Left ventricle myocardium inferior (tissue), 1 donor: Measurements from ENCODE around the gene ACSS1. TPM values are rescaled to one million over a fixed set of nuclear protein-coding genes. Genes with fewer than 3 reads are reported as not detected.

Source experiments
- DNase-seq: peaks from one replicate; pipeline ENCODE4 v3.0.0-alpha.2; 2020
- H3K27ac ChIP-seq: fragments of 200-600 bp; replicated peaks from 2 replicates; pipeline ENCODE4 v1.8.0; 2021
- H3K27me3 ChIP-seq: fragments of 200-600 bp; 2 replicates; pipeline ENCODE4 v1.8.0; 2021; ENCODE audit warnings: low read depth
- H3K36me3 ChIP-seq: fragments of 200-600 bp; 2 replicates; pipeline ENCODE4 v1.8.0; 2021
- H3K4me1 ChIP-seq: fragments of 200-600 bp; 2 replicates; pipeline ENCODE4 v1.8.0; 2021
- H3K4me3 ChIP-seq: fragments of 200-600 bp; 2 replicates; pipeline ENCODE4 v1.8.0; 2021; ENCODE audit warnings: mild to moderate bottlenecking, moderate library complexity
- H3K9me3 ChIP-seq: fragments of 200-600 bp; replicated peaks from 2 replicates; pipeline ENCODE4 v1.8.0; 2021
- intact Hi-C: fragments of 100-400 bp; cut with micrococcal nuclease; formaldehyde crosslinking; loops from one replicate; pipeline ENCODE4 v1.11.0; 2022
- total RNA-seq: library from RNA; stranded (reverse); fragmentation: NEBNext Ultra II Directional; extraction: Animal tissue kit (Norgen Biotek cat#: 25700); gene quantifications from one replicate; pipeline ENCODE4 v1.2.1, GENCODE V29; 2021
- TF ChIP-seq, protein P1 (sequence below): fragments of 200-600 bp; IDR thresholded peaks from 2 replicates; pipeline ENCODE4 v1.8.0; 2021; ENCODE audit warnings: antibody characterized with exemption, mild to moderate bottlenecking, borderline replicate concordance
- donor health status: DM: no; HTN: yes; CAD: no; lungs with severe emphysema.

ACSS1 gene
- total RNA-seq, 1 donor from 2014 or later = 159 TPM

DNA sequence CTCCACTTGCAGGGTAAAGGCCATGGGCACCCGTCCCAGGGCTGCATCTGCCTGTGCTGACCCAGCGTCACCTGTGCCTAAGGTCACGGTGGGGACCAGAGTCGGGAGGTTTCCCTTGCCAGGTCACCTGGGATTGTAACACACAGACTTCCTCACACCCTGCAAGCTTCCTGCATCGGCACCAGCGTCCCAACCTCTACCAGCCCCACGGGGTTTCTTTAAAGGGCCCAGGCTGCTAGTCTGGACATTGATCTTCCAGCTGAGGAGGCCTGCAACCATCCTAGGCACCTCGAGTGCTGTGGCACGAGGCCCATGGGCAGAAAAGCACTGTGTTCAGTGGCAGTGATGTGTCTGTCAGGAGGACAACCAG lies 12.6 kb downstream of the ACSS1 start:
- Histone ChIP-seq H3K9me3 (no peaks in the 10 kb centered on the region), H3K27me3 (no peaks in the 10 kb centered on the region), H3K4me1 (peaks cover 98% of the 10 kb centered on the region), H3K27ac (peak overlapping the region; percentile 98), H3K4me3 (peak overlapping the region; percentile 8), H3K36me3 (peaks cover 21% of the 10 kb centered on the region)
- intact Hi-C loops = no loop called here
- TF ChIP-seq, protein P1, sequence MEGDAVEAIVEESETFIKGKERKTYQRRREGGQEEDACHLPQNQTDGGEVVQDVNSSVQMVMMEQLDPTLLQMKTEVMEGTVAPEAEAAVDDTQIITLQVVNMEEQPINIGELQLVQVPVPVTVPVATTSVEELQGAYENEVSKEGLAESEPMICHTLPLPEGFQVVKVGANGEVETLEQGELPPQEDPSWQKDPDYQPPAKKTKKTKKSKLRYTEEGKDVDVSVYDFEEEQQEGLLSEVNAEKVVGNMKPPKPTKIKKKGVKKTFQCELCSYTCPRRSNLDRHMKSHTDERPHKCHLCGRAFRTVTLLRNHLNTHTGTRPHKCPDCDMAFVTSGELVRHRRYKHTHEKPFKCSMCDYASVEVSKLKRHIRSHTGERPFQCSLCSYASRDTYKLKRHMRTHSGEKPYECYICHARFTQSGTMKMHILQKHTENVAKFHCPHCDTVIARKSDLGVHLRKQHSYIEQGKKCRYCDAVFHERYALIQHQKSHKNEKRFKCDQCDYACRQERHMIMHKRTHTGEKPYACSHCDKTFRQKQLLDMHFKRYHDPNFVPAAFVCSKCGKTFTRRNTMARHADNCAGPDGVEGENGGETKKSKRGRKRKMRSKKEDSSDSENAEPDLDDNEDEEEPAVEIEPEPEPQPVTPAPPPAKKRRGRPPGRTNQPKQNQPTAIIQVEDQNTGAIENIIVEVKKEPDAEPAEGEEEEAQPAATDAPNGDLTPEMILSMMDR = no peak
- DNase-seq = no peak

DNA sequence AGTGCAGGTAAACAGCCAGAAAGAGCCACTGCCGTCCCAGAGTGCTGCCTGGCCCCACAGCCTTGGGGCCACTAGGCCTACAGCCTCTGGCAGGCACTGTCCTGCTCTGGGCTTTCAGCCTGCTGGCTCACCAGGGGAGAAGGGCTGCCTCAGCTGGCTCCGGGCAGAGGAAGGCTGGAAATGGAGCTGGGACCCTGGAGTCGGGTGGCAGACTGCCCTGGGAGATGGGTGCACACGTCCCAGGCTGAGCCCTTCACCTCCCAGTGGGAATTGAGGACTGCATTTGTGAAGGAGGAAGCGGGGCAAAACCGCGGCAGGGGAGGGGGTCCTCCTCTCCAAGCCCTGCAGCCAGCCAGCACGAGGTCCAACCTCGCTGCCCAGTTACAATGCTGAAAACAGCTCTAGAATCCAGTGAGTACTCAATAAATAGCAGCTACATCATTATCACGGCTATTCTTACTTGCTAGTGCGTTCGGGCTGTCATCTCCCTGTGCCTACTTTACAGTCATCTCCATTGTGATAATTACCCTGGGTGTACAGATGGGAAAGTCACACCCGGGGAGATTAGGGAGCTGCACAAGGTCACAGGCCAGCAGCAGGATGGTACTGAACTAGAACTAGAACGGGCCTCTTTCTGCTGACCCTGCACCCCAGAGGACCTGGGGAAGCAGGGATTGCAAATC lies 13.1 kb downstream of the ACSS1 start:
- no peak for DNase-seq
- intact Hi-C loops = no loop called here
- no peaks in the 10 kb centered on the region for H3K9me3 ChIP-seq
- peak overlapping the region; percentile 98 for H3K27ac ChIP-seq
- H3K4me1 ChIP-seq = peaks cover 98% of the 10 kb centered on the region
- peak overlapping the region; percentile 8 for H3K4me3 ChIP-seq
- H3K27me3 ChIP-seq = no peaks in the 10 kb centered on the region
- peaks cover 21% of the 10 kb centered on the region for H3K36me3 ChIP-seq
- TF ChIP-seq, protein P1 = no peak

DNA sequence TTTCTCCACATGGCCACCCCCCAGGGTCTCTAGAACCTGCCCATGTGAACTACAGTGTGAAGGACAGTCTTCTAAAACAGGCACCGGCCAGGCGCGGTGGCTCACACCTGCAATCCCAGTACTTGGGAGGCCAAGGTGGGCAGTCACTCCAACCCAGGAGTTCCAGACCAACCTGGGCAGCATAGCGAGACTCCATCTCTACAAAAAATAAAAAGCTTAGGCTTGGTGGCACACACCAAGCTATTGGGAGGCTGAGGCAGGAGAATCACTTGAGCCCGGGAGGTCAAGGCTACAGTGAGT lies 13.7 kb downstream of the ACSS1 start:
- intact Hi-C loops = no loop called here
- no peaks in the 10 kb centered on the region for H3K27me3 ChIP-seq
- TF ChIP-seq, protein P1 = no peak
- DNase-seq = no peak
- H3K4me1 ChIP-seq = peaks cover 98% of the 10 kb centered on the region
- H3K4me3 ChIP-seq = no peak overlapping the region
- H3K9me3 ChIP-seq = no peaks in the 10 kb centered on the region
- peaks cover 21% of the 10 kb centered on the region for H3K36me3 ChIP-seq
- H3K27ac ChIP-seq = peak overlapping the region; percentile 98

DNA sequence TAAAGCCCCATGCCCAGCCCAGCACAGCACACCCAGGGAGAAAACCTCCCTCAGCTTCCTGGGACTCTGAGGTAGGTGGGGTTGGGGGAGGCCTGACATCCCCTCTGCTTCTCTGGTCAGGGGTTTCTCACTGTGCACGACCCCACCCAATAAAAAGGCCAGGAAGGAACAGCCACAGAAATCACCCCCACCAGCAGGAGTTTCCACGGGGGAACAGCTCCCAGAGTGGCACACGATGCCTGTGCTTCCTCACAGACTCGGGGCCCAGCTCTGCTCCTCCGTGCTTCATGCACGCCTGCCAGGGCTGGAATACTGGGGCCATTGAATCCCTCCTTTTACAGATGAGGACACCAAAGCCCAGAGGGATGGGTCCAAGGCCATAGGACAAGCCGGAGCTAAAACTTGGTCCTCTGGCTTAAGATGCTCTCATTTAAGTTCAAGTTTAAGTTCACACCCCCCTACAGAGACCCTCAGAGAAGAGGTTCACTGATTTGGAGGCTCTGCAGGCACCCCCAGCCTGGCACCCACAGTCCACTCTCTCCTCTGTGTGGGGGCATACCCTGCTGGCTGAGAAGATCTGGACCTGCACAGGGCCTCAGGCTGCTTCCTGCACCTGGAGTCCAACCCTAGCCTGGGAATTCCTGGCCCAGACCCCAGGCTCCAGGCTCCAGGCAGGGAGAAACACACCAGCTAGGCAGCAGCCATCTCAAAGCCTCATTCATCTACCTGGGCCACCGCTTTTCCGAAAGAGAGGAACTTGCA lies 14.3 kb downstream of the ACSS1 start:
- intact Hi-C loops = no loop called here
- H3K4me1 ChIP-seq = peaks cover 98% of the 10 kb centered on the region
- no peaks in the 10 kb centered on the region for H3K27me3 ChIP-seq
- H3K36me3 ChIP-seq = peaks cover 21% of the 10 kb centered on the region
- DNase-seq = no peak
- no peaks in the 10 kb centered on the region for H3K9me3 ChIP-seq
- H3K27ac ChIP-seq = peak overlapping the region; percentile 98
- H3K4me3 ChIP-seq = peak overlapping the region; percentile 12
- TF ChIP-seq, protein P1 = no peak

DNA sequence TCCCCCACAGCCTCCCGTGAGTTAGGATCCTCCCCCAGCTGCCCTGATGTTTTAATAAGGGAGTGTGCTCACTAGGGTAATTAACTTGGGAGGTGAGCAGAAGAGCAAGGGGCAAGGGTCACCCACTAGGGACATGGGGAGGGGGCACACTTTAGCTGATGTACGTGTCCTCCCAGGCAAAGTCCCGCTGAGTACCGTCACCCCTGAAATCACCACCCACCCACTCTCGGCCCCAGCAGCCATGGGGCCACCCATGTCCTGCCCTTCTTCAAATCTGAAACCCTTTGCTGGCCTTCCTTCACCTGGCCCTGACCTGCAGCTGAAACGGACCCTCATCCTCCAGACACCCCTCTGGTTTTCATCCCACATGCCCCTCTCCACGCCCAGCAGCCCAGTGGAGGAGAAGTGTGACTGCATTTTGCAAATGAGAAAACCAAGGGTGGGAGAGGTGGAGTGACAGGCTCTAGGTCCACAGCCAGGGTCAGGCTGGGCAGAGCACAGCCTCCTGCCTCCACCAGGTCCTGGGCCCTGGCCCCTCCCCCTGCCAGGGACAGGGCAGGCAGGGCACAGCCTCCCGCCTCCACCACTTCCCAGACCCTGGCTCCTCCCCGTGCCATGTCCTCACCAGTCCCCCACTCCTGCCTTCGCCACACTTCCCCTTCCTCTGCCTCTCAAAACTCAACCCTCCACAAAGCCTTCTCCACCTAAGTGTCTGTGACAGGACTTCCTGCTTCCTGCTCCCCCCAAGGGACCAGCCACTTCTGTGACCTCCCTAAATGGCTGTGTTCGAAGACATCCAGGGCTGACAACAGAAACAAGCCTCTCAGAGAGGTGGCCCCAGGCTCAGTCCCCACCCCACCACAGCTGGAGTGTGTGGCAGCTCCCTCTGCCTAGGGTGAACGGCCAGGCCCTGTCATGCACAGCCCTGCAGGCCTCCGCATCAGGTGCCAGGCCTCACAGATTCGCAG lies 15.1 kb downstream of the ACSS1 start:
- no peaks in the 10 kb centered on the region for H3K27me3 ChIP-seq
- peaks cover 17% of the 10 kb centered on the region for H3K36me3 ChIP-seq
- intact Hi-C loops = no loop called here
- H3K4me3 ChIP-seq = peak overlapping the region; percentile 12
- peaks cover 98% of the 10 kb centered on the region for H3K4me1 ChIP-seq
- peak overlapping the region; percentile 98 for H3K27ac ChIP-seq
- TF ChIP-seq, protein P1 = no peak
- DNase-seq = peak; percentile 70
- H3K9me3 ChIP-seq = no peaks in the 10 kb centered on the region
